HG02610 (cell line): ENCODE data around the gene BIN1.

ENCODE experiments used
- ATAC-seq: cut with Tn5 transposase; IDR thresholded peaks from one replicate; pipeline ENCODE4 v1.9.1; 2021; ENCODE audit warnings: mild to moderate bottlenecking, moderate library complexity; ENCODE audit not compliant: unreplicated experiment

Gene BIN1

DNA sequence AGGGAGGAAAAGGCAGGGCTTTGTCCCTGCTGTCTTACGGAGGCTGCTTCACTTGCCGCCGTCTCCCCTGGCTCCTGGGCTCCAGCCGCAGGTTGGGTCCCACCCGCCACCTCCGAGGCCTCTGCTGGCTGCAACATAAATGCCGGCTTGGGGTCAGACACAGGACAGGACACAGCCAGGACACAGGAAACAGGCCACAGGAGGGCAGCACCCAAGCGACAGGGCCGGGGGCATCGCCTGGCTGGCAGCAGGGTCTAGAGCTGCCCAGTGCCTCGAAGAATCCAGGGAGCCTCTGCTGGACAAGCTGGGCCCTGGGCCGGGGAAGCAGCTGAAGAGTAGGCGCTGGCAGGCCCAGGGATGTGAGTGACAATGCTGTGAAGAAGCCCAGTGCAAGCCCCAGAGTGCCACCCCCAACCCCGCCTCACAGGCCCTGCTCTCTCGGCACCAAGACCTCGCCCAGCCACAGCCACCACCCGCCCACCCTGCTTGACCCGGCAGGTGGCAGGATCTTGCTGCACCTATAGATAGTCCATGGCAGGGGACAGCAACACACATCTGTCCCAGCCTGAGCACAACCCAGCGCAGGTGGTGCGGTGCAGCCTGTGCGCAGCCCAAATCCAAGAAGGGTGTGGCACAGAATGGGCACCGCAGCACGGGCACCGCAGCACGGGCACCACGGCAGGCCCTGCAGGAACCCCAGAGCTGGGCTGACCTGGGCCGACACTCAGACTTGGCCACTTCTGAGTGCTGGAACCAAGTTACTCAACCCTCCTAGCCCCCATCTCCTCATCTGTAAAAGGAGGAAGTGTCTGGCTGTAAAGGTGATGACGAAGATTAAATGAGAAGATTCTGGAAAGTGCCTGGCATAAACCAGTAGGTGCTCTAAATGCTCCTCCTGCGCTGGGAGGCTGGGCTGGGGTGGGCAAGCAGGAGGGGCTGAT, 55.6 kb downstream of the BIN1 start:
- ATAC-seq, result no peak

DNA sequence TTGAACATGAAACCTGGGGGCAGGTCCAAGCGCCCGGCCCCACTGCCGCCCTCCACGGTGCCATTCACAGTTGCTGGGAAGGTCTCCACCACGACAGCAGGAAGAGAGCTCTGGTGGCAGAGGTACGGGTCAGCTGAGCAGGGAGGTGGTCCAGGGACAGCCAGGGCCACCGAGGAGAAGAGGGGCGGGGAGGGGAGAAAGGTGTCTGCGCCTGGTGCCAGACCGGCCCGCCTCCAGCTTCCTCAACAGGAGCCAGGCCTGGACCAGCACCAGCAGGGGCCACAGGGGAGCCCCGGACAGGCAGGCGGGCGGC, 56.2 kb downstream of the BIN1 start:
- no peak for ATAC-seq

- peak; percentile 52 for ATAC-seq
Measured at GRCh38 chr2:127049927-127050802, 56.8 kb downstream of the BIN1 start.

- no peak for ATAC-seq
Measured at GRCh38 chr2:127048969-127049897, 57.7 kb downstream of the BIN1 start.

DNA sequence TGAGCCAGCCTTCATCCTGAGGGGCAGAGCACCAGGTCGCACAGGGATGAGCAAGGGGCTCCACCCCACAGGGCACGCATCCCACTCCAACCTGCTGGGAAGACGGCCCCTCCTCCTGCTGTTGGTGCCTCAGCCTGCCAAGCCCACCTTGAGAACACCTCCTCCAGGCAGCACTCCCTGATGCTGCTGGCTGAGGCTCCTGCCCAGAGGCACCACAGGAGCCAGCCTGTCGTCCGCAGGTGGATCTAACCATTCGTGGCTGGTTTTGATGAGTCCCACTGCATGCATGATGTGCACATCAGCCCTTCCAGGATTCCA, 58.4 kb downstream of the BIN1 start:
- ATAC-seq, result no peak

DNA sequence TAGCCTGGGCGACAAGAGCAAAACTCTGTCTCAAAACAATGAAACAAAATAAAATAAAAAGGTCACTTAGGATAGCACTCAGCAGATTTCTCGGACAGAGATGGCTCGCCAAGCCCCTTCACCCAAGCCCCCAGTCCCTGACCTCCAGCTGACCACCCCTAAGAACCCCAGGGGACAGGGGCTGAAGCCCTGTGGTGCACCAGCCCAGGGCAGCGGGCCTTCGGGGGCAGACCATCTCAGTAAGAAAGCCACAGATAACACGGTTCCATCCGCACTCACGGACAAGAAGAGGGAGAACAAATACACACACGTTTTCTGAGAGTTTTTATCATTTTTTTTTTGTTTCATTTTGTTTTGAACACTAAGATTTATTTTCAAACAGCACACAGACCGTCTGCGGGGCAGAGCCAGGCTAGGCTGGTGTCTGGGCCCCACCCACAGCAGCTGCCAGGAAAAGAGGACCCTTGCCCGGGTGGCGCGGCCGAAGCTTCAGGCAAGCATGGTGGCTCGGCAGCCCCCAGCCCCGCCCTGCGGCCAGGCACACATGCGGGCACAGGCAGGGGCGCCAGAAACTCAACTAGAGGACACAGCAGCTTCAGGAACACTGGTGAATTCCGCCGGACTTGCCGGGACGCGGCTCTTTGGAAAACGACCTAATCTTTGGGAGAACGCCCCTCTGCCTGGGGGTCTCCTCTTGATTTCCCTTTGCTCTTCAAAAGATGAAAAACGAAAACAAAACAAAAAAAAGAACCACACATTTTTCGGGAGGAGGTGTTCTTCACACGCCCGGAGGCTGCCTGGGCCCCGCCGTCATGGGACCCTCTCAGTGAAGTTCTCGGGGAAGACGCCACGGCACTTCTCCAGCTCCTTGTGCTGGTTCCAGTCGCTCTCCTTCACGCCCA, 59.0 kb downstream of the BIN1 start:
- ATAC-seq, result no peak

- ATAC-seq, result no peak
Measured at GRCh38 chr2:127047054-127047453, 59.9 kb downstream of the BIN1 start.

GRCh38 chr2:127046579-127046978, 60.4 kb downstream of the BIN1 start:
- ATAC-seq, result no peak

DNA sequence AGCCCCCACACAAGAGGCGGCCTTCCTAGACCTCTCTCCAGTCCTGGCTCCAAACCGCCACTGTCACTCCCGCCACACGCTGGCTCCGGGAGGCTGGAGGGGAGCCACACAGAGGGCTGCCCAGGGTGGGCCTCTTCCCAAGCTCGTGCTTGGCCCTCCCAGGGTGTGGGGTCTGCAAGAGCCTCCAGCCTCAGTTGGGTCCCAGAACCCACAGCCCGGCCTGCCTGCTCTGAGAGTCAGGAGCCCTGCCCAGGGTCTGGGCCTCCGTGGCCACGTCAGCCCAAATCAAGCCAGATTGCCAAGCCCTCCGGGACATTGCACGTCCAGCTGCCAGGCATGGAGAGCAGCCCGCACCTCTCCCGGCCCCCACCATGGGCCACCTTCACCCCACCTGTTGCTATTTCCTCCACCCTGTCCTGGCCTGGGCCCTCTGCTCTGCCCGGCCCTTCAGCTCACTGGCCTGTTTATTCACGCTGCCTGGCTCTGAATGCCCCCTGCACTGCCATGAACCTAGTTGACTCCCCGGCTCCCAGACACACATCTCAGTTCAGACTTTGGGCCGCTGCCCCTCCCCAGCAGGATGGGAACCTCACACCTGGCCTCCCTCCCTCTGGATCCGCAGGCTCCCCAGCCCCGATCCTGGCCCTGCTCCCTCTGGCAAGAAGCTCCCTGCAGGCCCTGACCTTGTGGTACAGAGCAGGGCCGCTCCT, 61.0 kb downstream of the BIN1 start:
- no peak for ATAC-seq

DNA sequence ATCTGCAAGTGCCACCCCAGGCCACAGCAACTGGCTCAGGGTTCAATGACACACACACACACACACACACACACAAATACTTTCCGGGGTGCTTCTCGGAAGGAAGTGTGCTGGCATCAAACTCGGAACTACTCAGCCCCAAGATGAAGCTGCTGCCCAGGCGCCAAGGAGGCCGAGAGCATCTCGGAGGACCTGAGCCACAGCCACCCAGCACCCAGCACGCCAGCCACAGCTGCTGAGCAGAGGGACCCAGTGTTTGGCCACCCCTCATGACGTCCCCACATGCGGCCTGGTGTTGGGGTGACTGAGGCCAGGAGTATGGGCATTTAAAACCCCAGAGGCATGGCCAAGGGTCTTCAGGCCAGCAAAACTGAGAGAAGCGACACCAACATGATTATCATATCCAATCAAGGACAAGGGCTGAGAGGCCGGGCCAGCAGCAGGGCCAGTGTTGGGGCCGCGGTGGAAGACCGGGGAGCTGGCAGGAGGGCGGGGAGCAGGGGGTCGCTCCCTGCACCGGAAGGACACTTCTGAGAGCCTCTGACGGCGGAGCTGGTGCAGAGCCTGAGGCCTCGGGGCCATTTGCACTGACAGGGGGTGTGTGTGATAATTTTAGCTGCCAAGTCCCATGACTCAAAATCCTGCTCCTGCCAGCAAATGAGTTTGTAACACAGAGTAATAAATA, 61.8 kb downstream of the BIN1 start:
- ATAC-seq, result no peak

GRCh38 chr2:127044165-127044718, 62.7 kb downstream of the BIN1 start:
- no peak for ATAC-seq

DNA sequence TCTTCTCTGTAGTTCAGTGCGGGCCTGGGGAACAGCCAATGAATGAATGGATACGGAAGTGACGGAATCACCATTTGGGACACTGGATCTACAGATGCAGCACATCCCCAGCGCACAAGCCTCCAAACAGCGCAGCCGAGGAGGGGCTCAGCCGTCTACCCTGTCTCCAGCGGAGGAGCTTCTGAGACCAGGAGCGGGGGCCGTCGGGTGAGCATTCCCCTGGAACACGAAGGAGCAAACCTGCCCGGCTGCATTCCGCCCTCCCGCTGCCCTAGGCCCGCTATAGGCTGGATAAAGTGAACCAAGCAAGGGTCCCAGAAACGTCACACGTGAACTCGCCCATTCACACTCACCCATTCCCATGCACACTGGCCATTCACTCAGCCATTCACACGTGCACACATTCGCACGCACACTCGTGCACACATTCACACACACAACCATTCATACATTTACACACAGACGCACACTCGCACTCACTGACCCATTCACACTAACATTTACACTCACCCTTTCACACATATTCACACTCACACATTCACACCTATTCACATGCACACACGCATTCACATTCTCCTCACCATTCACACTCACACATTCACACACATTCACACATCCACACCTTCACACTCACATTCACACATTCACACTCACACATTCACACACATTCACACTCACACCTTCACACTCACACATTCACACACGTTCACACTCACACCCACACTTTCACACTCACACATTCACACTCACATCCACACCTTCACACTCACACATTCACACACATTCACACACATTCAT, 63.4 kb downstream of the BIN1 start:
- no peak for ATAC-seq

DNA sequence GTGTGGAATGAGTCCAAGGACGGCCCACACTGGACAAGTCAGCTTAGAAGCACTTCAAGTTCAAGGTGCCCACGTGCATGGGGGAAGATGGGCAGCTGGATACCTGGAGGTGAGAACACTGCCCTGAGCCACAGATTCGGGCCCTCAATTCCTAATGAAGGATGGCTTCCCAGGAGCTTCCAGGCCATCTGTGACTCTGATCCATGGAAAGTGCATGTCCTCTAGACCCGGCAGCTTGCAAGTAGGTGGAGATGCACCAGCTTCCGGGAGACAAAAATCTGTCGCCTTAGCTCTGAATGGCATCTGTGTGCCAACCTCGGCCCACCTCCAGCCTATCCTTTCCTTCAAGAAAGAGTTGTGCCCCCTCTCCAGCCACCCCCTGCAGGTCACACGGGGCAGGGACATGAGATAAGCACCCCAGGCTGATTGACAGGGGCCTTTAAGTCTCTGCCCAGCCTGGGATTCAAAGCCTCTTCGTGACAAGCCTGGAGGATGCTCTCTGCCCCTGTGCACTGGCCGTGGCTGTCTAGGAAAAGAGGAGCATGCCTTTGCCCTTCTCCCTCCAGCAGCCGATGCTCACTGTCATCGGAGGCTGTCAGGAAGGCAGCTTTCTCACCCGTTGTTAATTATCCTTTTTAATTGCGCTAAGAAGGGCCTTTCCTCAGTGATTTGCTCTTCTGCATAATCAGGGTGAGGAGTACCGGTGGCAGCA, 65.5 kb downstream of the BIN1 start:
- no peak for ATAC-seq

- ATAC-seq, result no peak
Measured at GRCh38 chr2:127040169-127040568, 66.8 kb downstream of the BIN1 start.

DNA sequence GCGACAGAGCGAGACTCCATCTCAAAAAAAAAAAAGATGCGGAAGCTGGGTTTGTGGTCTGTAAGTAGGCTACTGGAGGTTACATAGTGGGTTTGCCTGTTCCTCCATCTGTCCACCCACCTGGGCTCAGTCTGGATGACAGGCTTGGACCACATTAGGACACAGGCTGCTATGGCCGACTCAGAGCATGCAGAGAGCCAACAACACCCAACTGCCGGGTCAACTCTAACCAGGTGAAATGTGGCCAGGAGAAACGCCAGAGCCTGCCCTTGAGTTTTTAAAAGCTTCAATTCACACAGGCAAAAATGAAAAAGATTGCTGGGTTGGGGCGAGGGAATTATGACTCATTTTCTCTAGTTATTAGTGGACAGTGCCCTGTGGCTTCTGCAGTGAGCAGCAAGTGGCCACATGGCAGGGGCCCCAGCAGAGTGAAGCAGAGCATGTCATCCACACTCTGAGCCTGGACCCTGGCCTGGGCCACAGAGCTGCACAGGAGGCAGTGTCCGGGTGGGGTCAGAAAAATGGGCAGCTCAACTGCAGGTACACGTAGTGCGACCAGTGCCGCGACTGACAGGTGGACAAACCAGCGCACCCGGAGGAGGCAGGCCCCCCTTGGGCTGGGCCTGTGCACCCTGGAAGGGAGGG, 67.4 kb downstream of the BIN1 start:
- peak; percentile 86 for ATAC-seq

DNA sequence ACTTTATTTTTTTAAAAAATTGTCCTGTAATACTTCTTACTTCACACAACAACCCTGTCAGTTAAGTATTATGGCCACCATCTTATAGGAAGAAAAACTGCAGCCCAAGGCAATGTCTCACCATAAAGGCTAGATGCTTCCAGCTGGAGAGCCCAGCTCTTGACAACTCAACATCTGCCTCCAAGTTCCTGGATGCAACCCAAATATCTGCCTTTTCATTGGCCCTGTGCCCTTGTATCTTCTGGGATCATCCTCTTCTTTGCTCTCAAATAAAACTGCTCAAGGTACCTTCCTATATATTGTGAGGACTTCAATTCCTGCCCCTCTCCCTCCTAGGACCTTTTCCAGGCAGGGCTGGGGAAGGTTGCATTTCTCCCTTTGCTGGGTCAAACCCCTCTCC, 69.5 kb downstream of the BIN1 start:
- ATAC-seq, result no peak
